GM18507 (cell line): ENCODE results near the gene GTPBP1.

Experiments used
- DNase-seq: peaks from one replicate; pipeline ENCODE4 v3.0.0; 2011; ENCODE audit warnings: low read depth; ENCODE audit not compliant: insufficient read length; ENCODE audit errors: extremely low spot score
- FAIRE-seq: peaks from 2 replicates; lab custom pipeline; 2011; peaks lifted over from hg19 to GRCh38; lab: Jason Lieb, UNC

Gene GTPBP1

DNA sequence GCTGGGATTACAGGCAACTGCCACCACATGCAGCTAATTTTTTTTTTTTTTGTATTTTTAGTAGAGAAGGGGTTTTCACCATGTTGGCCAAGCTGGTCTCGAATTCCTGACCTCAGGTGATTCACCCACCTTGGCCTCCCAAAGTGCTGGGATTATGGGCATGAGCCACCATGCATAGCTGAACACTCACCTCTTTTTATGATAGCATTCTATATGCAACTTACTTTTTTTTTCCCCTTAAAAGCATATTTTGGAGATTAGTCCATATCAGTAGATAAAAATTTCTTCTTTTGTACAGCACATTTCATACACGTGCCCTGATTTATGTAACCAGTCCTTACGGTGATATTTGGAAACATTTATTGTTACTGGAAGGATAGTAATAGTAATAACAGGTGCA is 14.6 kb downstream of the GTPBP1 start:
- no peak for FAIRE-seq
- no peak for DNase-seq

DNA sequence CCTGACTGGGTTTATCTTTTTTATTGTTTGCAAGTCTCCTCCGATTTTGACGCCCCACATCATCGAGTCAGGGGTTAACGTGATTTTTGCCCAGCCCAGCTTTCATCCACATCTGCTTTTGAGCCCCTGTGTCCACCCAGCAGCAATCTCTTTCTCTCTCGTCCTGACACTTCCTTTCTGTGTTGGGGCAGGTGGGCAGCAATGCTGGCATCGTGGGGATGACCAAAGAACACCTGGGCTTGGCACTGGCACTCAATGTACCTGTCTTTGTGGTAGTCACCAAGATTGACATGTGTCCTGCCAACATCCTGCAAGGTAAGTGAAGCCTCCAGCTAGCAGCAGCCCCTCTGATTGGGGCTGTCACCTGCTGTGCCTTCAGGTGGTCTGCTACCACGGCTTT is 15.8 kb downstream of the GTPBP1 start:
- DNase-seq: no peak
- no peak for FAIRE-seq

GRCh38 chr22:38724176-38724575 is 18.4 kb downstream of the GTPBP1 start:
- no peak for FAIRE-seq
- DNase-seq: no peak

GRCh38 chr22:38724926-38725571 is 19.3 kb downstream of the GTPBP1 start:
- no peak for DNase-seq
- FAIRE-seq: peak; percentile 76

GRCh38 chr22:38725900-38726655 is 20.3 kb downstream of the GTPBP1 start:
- FAIRE-seq (no peak), DNase-seq (no peak)

DNA sequence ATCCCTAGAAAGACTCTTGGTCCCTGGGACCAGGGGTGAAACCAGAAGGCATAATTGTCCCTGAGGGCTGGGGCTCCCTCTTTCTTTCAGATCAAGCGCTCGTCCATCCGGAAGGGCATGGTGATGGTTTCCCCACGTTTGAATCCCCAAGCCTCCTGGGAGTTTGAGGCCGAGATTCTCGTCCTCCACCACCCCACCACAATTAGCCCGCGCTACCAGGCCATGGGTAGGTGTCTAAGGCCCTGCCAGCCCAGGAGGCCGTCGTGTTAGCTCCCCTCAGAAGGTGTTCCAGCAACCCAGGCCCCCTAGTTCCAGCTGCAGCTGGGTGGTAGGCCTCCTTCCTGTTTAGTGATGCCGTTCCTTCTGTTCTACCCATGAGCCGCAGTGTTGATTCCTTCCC is 21.4 kb downstream of the GTPBP1 start:
- FAIRE-seq: no peak
- no peak for DNase-seq

GRCh38 chr22:38727530-38728451 is 22.0 kb downstream of the GTPBP1 start:
- FAIRE-seq: no peak
- DNase-seq: no peak

- FAIRE-seq (no peak), DNase-seq (no peak)
Observed at GRCh38 chr22:38728871-38729796, 23.4 kb downstream of the GTPBP1 start.

GRCh38 chr22:38729946-38730345 is 24.2 kb downstream of the GTPBP1 start:
- no peak for FAIRE-seq
- DNase-seq: no peak

DNA sequence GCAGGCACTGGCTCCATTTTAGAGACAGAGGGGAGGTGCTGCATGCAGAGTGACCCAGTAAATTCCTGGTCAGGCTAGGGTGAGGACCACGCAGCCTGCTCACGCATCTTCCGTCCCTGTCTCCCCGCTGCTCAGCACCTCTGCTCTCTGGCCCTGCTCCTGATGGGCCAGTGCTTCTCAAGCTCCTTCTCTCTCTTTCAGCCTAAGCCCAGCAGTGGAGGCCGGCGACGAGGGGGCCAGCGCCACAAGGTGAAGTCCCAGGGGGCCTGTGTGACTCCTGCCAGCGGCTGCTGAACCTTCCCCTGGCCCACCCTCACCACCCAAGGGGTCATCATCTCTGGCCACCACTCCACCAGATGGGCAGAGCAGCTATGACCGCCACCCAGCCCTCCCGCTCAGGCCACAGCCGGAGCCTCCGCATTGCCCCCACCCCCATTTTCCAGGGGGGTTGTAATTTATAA is 24.7 kb downstream of the GTPBP1 start:
- FAIRE-seq (no peak), DNase-seq (no peak)

DNA sequence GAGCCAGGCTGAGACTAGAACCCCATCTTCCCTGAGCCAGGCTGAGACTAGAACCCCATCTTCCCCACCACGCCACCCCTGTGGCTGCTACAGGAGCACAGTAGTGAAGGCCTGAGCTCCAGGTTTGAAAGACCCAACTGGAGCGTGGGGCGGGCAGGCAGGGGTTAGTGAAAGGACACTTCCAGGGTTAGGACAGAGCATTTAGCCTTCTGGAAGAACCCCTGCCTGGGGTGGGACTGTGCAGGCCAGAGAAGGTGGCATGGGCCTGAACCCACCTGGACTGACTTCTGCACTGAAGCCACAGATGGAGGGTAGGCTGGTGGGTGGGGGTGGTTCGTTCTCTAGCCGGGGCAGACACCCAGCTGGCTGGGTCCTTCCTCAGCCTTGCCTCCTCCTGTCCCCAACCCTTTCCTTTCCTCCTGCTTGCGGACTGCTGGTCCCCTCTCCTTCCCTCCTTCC is 26.0 kb downstream of the GTPBP1 start:
- FAIRE-seq (no peak), DNase-seq (no peak)

DNA sequence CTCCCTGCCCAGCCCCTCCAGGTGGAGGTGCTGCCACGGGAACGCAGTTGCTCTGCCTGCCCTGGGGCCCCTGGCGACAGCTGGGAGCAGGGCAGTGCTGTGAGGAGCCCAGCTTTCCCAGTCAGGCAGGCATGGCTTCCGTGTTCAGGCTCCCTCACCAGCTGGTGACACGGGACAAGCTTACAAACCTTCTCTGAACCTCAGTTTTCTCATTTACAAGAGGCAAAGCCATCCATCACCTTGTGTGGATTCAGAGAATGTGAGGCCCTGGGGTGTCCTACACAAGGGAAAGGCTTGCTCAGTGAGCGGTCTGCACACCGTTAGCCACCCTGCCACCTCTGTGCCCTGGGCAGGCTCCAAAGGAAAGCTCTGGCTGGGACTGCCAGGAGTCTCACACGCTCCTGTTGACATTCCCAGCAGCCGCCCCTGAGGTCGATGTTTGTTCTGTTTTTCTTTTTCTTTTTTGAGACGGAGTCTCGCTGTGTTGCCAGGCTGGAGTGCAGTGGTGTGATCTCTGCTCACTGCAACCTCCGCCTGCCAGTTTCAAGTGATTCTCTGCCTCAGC is 26.6 kb downstream of the GTPBP1 start:
- no peak for DNase-seq
- no peak for FAIRE-seq

DNA sequence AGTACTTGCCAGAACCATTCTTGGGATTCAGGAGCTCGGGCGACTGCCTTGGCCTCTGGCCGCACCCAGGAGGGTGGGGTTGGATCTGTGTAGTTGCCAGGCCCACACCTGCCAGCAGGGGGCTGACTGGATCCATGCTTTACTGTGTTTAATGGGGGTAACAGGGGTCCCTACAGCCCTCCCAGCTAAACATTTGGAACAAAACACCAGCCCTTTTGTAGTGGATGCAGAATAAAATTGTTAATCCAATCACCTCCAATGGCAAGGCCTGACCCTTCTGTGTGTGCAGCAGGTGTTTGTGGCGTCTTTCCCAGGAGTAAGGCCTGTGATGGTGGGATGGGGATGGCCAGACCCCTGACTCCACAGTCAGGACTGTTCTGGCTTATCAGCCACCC is 27.6 kb downstream of the GTPBP1 start:
- DNase-seq (no peak), FAIRE-seq (peak; percentile 56)

- FAIRE-seq (no peak), DNase-seq (no peak)
Observed at GRCh38 chr22:38733724-38734381, 28.1 kb downstream of the GTPBP1 start.

GRCh38 chr22:38734421-38735100 is 28.8 kb downstream of the GTPBP1 start:
- DNase-seq (no peak), FAIRE-seq (no peak)

GRCh38 chr22:38735126-38735464 is 29.4 kb downstream of the GTPBP1 start:
- FAIRE-seq: no peak
- DNase-seq: no peak

DNA sequence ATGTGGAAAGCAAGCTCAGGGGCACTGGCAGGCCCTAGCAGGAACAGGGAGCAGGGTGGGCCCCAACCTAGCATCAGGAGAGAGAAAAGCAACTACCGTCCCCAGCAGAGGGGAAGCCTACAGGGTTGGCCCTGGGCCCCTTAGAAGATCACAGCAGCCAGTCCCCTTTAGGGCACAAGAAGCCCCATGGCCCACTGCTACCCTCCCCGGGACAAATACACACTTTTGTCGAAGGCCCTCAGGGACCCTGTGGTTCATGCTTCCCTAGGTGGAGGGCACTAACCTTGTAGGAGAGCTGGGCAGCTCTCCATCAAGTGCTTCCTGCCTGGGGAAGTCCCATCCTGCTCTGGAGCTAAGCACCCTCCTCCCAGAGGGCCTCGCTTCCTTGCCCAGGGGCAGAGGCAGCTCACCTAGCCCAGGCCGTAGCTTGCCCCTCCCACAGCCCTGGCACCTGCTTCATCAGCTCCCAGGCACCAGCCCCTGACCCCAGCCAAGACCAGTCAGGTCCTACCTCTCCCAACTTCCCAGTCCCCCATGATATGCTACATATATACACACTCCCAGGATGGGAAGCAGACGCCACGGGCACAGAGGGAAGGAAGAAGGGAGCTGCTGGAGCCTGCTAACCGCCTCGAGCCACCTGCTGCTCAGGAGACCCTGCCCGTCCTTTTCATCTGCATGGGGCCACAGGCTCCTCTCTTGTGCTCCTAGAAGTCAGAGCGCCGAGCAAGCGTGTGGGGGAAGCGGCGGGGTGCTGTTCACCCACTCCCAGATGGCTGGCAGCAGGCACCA is 29.9 kb downstream of the GTPBP1 start:
- peak; percentile 51 for FAIRE-seq
- DNase-seq: no peak
